CD4-positive, alpha-beta T cell (primary cell): ENCODE data around the gene FBXO36. TPM values are rescaled to one million over a fixed set of nuclear protein-coding genes. Genes with fewer than 3 reads are reported as not detected.

Experiments
- ATAC-seq: fragments of 200-7000 bp; cut with Tn5 transposase; one replicate; pipeline ENCODE4 v1.10.0; 2022; ENCODE audit warnings: mild to moderate bottlenecking; ENCODE audit not compliant: poor library complexity
- CTCF ChIA-PET: fragments of 350-600 bp; sonication (Branson Sonifier 250); formaldehyde crosslinking; loops from one replicate; lab custom pipeline; 2021; ENCODE audit warnings: antibody characterized with exemption, inconsistent platforms; lab: Charles Lee
- POLR2A ChIA-PET: fragments of 350-600 bp; sonication (Branson Sonifier 250); formaldehyde crosslinking; loops from one replicate; lab custom pipeline; 2021; ENCODE audit warnings: antibody characterized with exemption, inconsistent platforms; lab: Charles Lee
- DNase-seq, 14 experiments: peaks; one replicate each; pipeline ENCODE4 v3.0.0-alpha.2; 2013 to 2020; ENCODE audit warnings: mixed read lengths in 2 of 14
- H3K27ac ChIP-seq, 2 donors: one replicate each; pipeline versions ENCODE4 v1.5.1 to v1.7.0; 2013; ENCODE audit warnings: low read length in 2 of 2, low read depth in 1 of 2, mild to moderate bottlenecking in 1 of 2
- H3K27me3 ChIP-seq, 2 experiments: 1 replicate in 1 of 2; 2 replicates in 1 of 2; pipeline versions ENCODE4 v1.6.1 to v1.7.0; 2013; ENCODE audit warnings: low read length in 2 of 2, control low read depth in 1 of 2, mild to moderate bottlenecking in 1 of 2, moderate library complexity in 1 of 2; ENCODE audit not compliant: insufficient read depth in 2 of 2, control insufficient read depth in 1 of 2
- H3K36me3 ChIP-seq: one replicate; pipeline ENCODE4 v1.6.1; 2013; ENCODE audit warnings: low read length, control low read depth; ENCODE audit not compliant: insufficient read depth
- H3K4me1 ChIP-seq: one replicate; pipeline ENCODE4 v1.6.1; 2013; ENCODE audit warnings: low read length, control low read depth; ENCODE audit not compliant: insufficient read depth
- H3K4me3 ChIP-seq: one replicate; pipeline ENCODE4 v1.5.1; 2013; ENCODE audit warnings: mild to moderate bottlenecking, low read length, moderate library complexity
- H3K9me3 ChIP-seq, 2 experiments: 1 replicate in 1 of 2; 2 replicates in 1 of 2; pipeline versions ENCODE4 v1.6.1 to v1.7.0; 2013; ENCODE audit warnings: low read length in 2 of 2, mild to moderate bottlenecking in 2 of 2, control low read depth in 1 of 2, moderate library complexity in 1 of 2; ENCODE audit not compliant: control insufficient read depth in 1 of 2, insufficient read depth in 1 of 2
- H3K27ac Mint-ChIP-seq: one replicate; pipeline ENCODE4 v1.8.0; 2020; ENCODE audit warnings: mixed read lengths
- H3K27me3 Mint-ChIP-seq: one replicate; pipeline ENCODE4 v1.8.0; 2021; ENCODE audit warnings: mixed read lengths
- H3K36me3 Mint-ChIP-seq: one replicate; pipeline ENCODE4 v1.8.0; 2021; ENCODE audit warnings: low read depth, mixed read lengths
- H3K4me1 Mint-ChIP-seq: one replicate; pipeline ENCODE4 v1.8.0; 2021; ENCODE audit warnings: low read depth, mixed read lengths
- H3K4me3 Mint-ChIP-seq: one replicate; pipeline ENCODE4 v1.8.0; 2020; ENCODE audit warnings: mild to moderate bottlenecking, mixed read lengths
- H3K9me3 Mint-ChIP-seq: one replicate; pipeline ENCODE4 v1.8.0; 2020; ENCODE audit warnings: mixed read lengths
- intact Hi-C, 2 experiments: fragments of 100-400 bp; cut with DNase I in 1 of 2; cut with micrococcal nuclease in 1 of 2; formaldehyde crosslinking; loops; one replicate each; pipeline versions ENCODE4 v1.15.1 to v1.9.0; 2023 to 2025; cut with DNase I, micrococcal nuclease
- total RNA-seq, 174 experiments: library from RNA in 2 of 174; stranded (reverse) in 2 of 174; gene quantifications; one replicate each; pipeline ENCODE4 v1.2.3 and lab custom pipeline; 2021 to 2026
- TF ChIP-seq, protein P1 (sequence below): fragments of 200-600 bp; IDR thresholded peaks from one replicate; pipeline ENCODE4 v1.8.0; 2022; ENCODE audit warnings: antibody characterized with exemption, mild to moderate bottlenecking

Gene FBXO36
- total RNA-seq, 2 experiments from 2014 or later = 0.52 to 0.84 TPM

DNA sequence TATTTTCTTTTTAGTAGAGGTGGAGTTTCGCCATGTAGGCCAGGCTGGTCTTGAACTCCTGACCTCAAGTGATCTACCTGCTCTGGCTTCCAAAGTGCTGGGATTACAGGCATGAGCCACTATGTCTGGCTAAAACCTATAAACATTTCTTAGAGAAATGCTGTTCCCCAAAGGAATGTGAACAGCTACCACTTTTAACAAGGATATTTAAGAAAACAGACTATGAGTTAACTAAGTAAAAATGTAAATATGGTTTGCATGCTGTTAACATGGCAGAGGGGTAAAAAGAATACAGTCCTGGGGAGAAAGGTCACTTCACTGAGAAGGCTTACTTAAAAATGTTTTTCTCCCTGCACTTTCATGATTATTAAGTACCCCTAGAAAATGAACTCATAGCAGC lies 89.3 kb downstream of the FBXO36 start:
- Histone ChIP-seq H3K27ac (no peak overlapping the region), H3K9me3 (no peaks in the 10 kb centered on the region), H3K4me1 (no peaks in the 10 kb centered on the region), H3K4me3 (no peak overlapping the region), H3K27me3 (no peaks in the 10 kb centered on the region), H3K36me3 (no peaks in the 10 kb centered on the region)
- Mint-ChIP-seq H3K27me3 (no peaks in the 10 kb centered on the region), H3K36me3 (no peaks in the 10 kb centered on the region), H3K4me3 (no peak overlapping the region), H3K9me3 (no peaks in the 10 kb centered on the region), H3K27ac (no peak overlapping the region), H3K4me1 (no peaks in the 10 kb centered on the region)
- POLR2A ChIA-PET = no interaction called here
- CTCF ChIA-PET = interaction anchor here (0.7 kb wide), 1 partner anchor 37 kb away, joined by 3 read pairs; no protein-coding TSS in a partner anchor
- ATAC-seq (no peak), DNase-seq (no peak)
- intact Hi-C loops = no loop called here
- TF ChIP-seq, protein P1, sequence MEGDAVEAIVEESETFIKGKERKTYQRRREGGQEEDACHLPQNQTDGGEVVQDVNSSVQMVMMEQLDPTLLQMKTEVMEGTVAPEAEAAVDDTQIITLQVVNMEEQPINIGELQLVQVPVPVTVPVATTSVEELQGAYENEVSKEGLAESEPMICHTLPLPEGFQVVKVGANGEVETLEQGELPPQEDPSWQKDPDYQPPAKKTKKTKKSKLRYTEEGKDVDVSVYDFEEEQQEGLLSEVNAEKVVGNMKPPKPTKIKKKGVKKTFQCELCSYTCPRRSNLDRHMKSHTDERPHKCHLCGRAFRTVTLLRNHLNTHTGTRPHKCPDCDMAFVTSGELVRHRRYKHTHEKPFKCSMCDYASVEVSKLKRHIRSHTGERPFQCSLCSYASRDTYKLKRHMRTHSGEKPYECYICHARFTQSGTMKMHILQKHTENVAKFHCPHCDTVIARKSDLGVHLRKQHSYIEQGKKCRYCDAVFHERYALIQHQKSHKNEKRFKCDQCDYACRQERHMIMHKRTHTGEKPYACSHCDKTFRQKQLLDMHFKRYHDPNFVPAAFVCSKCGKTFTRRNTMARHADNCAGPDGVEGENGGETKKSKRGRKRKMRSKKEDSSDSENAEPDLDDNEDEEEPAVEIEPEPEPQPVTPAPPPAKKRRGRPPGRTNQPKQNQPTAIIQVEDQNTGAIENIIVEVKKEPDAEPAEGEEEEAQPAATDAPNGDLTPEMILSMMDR = no peak

DNA sequence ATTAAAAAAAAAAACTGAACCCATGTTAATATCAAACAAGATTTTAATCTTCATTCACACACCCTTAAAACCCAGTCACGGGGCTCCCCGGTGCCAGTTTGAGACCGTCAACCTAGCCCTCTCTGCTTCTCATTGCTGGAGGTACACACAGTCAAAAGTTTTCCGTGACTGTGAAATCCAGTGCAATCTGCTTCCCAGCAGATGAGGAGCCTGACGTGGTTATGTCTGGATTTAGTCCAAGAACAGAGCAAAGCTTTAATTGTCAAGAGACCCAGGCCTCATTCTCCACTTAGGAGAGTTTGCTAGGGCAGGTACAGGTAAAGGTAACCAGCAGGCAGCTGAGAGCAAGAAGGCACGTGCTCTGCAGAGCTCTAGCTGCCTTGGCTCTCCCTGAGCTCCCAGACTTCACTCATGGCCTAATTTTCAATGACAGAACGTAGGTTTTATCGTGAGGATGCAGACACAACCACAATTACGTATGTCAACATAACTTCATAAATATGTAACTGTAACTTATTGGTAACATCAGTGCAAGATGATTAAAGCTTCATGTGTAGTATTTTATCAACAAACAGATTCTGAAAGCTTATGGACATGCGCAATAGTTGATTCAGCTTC lies 90.1 kb downstream of the FBXO36 start:
- intact Hi-C loops = no loop called here
- Mint-ChIP-seq H3K4me3 (no peak overlapping the region), H3K4me1 (no peaks in the 10 kb centered on the region), H3K27ac (no peak overlapping the region), H3K36me3 (no peaks in the 10 kb centered on the region), H3K9me3 (no peaks in the 10 kb centered on the region), H3K27me3 (no peaks in the 10 kb centered on the region)
- Histone ChIP-seq H3K27ac (no peak overlapping the region), H3K4me1 (no peaks in the 10 kb centered on the region), H3K9me3 (no peaks in the 10 kb centered on the region), H3K4me3 (no peak overlapping the region), H3K27me3 (no peaks in the 10 kb centered on the region), H3K36me3 (no peaks in the 10 kb centered on the region)
- POLR2A ChIA-PET = no interaction called here
- TF ChIP-seq, protein P1 = no peak
- CTCF ChIA-PET = interaction anchor here (1.1 kb wide), 1 partner anchor 178 kb away, joined by 4 read pairs; no protein-coding TSS in a partner anchor
- DNase-seq (no peak), ATAC-seq (no peak)

DNA sequence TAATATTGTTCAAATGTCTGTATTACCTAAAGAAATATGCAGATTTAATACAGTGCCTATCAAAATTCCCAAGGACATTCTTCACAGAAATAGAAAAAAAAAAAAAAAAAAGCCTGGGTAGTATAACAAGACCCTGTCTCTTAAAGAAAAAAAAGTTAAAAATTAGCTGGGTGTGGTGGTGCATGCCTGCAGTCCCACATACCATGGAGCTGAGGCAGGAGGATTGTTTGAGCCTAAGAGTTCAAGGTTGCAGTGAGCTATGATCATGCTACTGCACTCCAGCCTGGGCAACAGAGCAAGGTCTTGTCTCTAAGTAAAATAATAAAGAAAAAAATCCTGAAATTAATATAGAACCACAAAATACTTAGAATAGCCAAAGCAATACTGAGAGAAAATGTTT lies 94.5 kb downstream of the FBXO36 start:
- H3K36me3 Mint-ChIP-seq = no peaks in the 10 kb centered on the region
- Histone ChIP-seq H3K36me3 (no peaks in the 10 kb centered on the region), H3K27ac (no peak overlapping the region), H3K27me3 (no peaks in the 10 kb centered on the region), H3K4me1 (no peaks in the 10 kb centered on the region), H3K4me3 (no peak overlapping the region), H3K9me3 (no peaks in the 10 kb centered on the region)
- ChIA-PET CTCF (interaction anchor here (0.8 kb wide), 1 partner anchor 54 kb away, joined by 3 read pairs; no protein-coding TSS in a partner anchor), POLR2A (no interaction called here)
- no peaks in the 10 kb centered on the region for H3K4me1 Mint-ChIP-seq
- TF ChIP-seq, protein P1 = no peak
- ATAC-seq (no peak), DNase-seq (no peak)
- intact Hi-C loops = no loop called here
- no peak overlapping the region for H3K4me3 Mint-ChIP-seq
- H3K9me3 Mint-ChIP-seq = no peaks in the 10 kb centered on the region
- no peaks in the 10 kb centered on the region for H3K27me3 Mint-ChIP-seq
- no peak overlapping the region for H3K27ac Mint-ChIP-seq
